Muscle of leg (tissue), 11 donors: Measurements from ENCODE around the gene PLAAT5. TPM values are rescaled to one million over a fixed set of nuclear protein-coding genes. Genes with fewer than 3 reads are reported as not detected.

ENCODE experiments used
- DNase-seq: peaks from one replicate; pipeline ENCODE4 v3.0.0; 2013
- H3K27ac ChIP-seq: one replicate; pipeline ENCODE4 v1.5.1; 2013; ENCODE audit warnings: mild to moderate bottlenecking, low read length, control low read depth
- H3K27me3 ChIP-seq: one replicate; pipeline ENCODE4 v1.6.1; 2013; ENCODE audit warnings: low read length; ENCODE audit not compliant: control insufficient read depth, insufficient read depth
- H3K36me3 ChIP-seq: one replicate; pipeline ENCODE4 v1.6.1; 2013; ENCODE audit warnings: low read length; ENCODE audit not compliant: control insufficient read depth, insufficient read depth
- H3K4me1 ChIP-seq: one replicate; pipeline ENCODE4 v1.6.1; 2013; ENCODE audit warnings: low read length; ENCODE audit not compliant: control insufficient read depth, insufficient read depth
- H3K4me3 ChIP-seq: one replicate; pipeline ENCODE4 v1.5.1; 2013; ENCODE audit warnings: low read length, control low read depth
- H3K9me3 ChIP-seq: replicated peaks from 2 replicates; pipeline ENCODE4 v1.6.1; 2013; ENCODE audit warnings: low read depth, low read length; ENCODE audit not compliant: control insufficient read depth
- WGBS: methylation state at CpG from one replicate; pipeline ENCODE4 v1.1.5; 2013; ENCODE audit warnings: missing lambda C conversion rate; ENCODE audit not compliant: insufficient coverage; 5-methylcytosine and 5-hydroxymethylcytosine counted together
- polyA plus RNA-seq, 8 donors: library from polyadenylated mRNA; unstranded; fragments of 120-200 nt; gene quantifications; one replicate each; pipeline versions ENCODE4 v1.2.1 to v1.2.3, GENCODE V29; 2013; ENCODE audit warnings: inconsistent platforms in 1 of 8, low replicate concordance in 1 of 8; ENCODE audit not compliant: insufficient read length in 8 of 8, insufficient read depth in 1 of 8
- total RNA-seq: library from RNA; stranded (reverse); fragments of 120-200 nt; gene quantifications from one replicate; pipeline ENCODE4 v1.2.4, GENCODE V29; 2013

Gene PLAAT5
- total and polyA plus RNA-seq, 9 donors, result 2.1 to 6.2 (median 3.4) TPM

DNA sequence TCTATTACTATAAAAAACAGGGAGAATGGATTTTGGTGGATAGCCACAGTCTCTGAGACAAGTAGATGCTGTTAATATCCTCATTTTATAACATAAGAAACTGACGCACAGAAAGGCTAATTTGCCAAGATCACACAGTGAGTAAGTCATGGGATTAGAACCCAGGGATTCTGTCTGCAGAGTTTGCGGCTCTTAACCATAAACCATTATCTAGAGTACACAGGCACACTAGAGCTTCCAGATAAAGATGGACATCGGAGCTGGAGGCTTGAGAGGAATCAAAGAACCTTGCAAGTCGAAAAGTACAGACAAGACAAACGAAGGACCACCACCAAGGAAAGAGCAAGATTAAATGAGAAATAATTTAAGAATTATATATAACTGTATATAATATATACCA, 26.2 kb upstream of the PLAAT5 start:
- no peak for DNase-seq
- H3K9me3 ChIP-seq, result no peaks in the 10 kb centered on the region
- H3K27me3 ChIP-seq, result no peaks in the 10 kb centered on the region
- WGBS, result no CpG with 5 or more reads among the region's 5 CpGs
- H3K4me1 ChIP-seq, result no peaks in the 10 kb centered on the region
- H3K36me3 ChIP-seq, result no peaks in the 10 kb centered on the region
- no peak overlapping the region for H3K27ac ChIP-seq
- H3K4me3 ChIP-seq, result no peak overlapping the region

DNA sequence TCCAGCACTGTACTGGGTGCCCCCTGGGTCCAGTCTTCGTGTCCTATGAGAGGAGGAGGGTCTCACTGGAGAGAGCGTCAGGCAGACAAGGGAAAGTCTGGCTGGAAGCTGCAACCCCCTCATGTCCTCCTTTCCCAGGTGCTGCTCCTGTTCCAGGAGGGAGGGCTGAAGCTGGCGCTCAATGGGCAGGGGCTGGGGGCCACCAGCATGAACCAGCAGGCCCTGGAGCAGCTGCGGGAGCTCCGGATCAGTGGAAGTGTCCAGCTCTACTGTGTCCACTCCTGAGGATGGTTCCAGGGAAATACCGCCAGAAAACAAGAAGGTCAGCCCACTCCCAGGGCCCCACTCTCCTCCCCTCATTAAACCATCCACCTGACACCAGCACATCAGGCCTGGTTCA, 25.1 kb upstream of the PLAAT5 start:
- WGBS, result 71% methylated on average over 6 of the region's 6 CpGs
- H3K4me3 ChIP-seq, result no peak overlapping the region
- no peaks in the 10 kb centered on the region for H3K9me3 ChIP-seq
- H3K36me3 ChIP-seq, result no peaks in the 10 kb centered on the region
- peaks cover 5% of the 10 kb centered on the region for H3K4me1 ChIP-seq
- no peaks in the 10 kb centered on the region for H3K27me3 ChIP-seq
- no peak for DNase-seq
- no peak overlapping the region for H3K27ac ChIP-seq

DNA sequence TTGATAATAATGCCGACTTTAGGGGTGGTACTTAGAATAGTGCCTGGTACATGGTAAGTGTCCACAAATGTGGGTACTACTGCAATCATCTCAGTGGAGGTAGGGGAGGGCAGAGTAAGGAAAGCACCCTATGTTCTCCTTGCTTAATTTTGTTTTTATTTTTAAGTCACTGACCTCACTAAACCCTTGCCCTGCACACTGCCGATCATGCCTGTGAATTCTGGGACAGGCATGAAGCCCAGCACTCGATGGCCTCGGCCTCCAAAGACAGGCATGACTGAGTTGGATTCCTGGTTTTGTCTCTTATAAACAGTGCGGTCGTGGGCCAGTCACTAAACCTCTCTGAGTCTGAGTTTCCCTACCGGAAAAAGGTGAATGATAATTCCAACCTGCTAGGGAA, 21.8 kb upstream of the PLAAT5 start:
- 88% methylated on average over 5 of the region's 7 CpGs for WGBS
- Histone ChIP-seq H3K4me1 (peaks cover 20% of the 10 kb centered on the region), H3K27me3 (no peaks in the 10 kb centered on the region), H3K36me3 (no peaks in the 10 kb centered on the region), H3K9me3 (no peaks in the 10 kb centered on the region), H3K27ac (no peak overlapping the region), H3K4me3 (no peak overlapping the region)
- no peak for DNase-seq

DNA sequence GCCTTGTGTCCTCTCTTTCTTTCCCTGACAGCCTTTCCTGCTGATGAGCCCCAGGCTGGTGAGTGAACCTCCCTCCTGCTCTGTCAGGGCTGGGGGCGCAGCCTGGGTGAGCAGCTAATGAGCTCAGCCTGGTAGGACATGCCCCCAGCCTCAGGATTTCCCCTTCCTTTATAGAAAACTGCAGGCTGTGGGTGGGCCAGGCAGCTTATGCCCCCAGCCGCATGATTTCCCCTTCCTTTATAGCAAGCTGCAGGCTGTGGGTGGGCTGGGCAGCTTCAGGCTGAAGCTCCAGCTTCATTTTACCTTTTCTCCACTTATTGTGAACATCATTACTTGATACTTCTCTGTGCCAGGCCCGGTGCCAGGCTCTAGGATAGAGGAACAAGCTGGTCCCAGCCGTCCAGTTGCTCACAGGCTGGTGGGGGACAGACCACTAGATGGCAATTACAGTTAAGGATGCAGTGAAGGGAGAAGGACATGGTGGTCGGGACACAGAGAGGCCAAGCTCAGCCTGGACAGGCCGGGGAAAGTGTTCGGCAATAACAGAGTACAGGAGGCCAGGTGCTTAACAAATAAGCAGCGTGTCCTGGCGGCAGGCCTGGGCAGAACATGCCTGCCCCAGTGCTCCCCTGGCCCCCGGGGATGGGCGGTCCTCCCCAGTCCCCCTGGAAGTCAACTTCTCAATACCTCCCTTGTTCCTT, 20.2 kb upstream of the PLAAT5 start:
- H3K27ac ChIP-seq, result peak overlapping the region; percentile 79
- 63% methylated on average over 7 of the region's 11 CpGs for WGBS

DNA sequence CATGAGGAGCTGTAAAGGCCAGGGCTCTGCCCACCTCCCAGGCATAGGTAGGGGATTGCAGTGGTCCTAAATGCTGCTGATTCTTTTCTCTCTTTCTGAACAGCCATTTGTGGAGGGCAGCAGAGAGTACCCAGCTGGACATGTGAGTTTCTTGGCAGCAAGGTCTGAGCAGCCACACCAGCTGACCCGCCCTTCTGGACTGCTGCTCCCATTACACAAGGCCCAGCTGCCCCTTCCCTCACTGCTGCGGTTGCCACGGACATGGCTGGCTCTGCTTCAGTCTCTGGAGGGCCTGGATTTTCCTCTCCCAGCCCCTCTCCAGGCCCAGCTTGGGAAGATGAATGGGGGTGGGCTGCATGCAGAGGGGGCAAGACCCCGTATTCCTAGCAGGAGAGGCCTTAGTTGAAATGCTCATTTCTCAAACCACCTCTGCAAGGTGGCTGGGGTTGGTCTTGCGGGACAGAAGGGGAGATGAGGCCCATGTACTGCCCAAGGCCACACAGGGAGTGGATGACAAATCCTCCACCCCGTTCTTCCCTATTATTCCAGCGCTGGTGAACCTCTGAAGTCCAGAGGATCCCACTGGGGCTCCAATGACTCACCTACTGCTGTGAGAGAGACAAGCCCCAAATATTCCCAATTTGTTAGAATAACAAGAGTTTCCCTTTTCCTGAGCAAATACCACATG, 19.5 kb upstream of the PLAAT5 start:
- Histone ChIP-seq H3K27me3 (no peaks in the 10 kb centered on the region), H3K4me1 (peaks cover 27% of the 10 kb centered on the region), H3K9me3 (no peaks in the 10 kb centered on the region), H3K36me3 (no peaks in the 10 kb centered on the region), H3K4me3 (no peak overlapping the region), H3K27ac (peak overlapping the region; percentile 79)
- peak; percentile 77 for DNase-seq
- 41% methylated on average over 4 of the region's 7 CpGs for WGBS

More for the DNA sequence above, 20.2 kb upstream of the PLAAT5 start:
- Histone ChIP-seq H3K36me3 (no peaks in the 10 kb centered on the region), H3K4me3 (no peak overlapping the region), H3K9me3 (no peaks in the 10 kb centered on the region), H3K4me1 (peaks cover 24% of the 10 kb centered on the region), H3K27me3 (no peaks in the 10 kb centered on the region)
- DNase-seq, result peak; percentile 7

DNA sequence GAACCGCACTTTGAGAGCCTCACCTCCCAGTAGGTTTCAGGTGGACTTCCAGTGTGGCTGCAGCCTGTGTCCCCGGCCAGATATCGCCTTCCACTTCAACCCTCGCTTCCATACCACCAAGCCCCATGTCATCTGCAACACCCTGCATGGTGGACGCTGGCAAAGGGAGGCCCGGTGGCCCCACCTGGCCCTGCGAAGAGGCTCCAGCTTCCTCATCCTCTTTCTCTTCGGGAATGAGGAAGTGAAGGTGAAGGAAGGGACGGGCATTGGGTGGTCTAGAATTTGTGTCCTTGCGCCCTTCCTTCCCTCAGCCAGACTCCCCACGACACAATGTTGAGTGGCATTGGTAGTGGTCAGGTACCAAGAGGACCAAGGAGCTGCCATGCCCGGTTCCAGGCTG, 17.8 kb upstream of the PLAAT5 start:
- 94% methylated on average over 6 of the region's 12 CpGs for WGBS
- no peak for DNase-seq
- no peak overlapping the region for H3K27ac ChIP-seq
- no peaks in the 10 kb centered on the region for H3K36me3 ChIP-seq
- no peaks in the 10 kb centered on the region for H3K9me3 ChIP-seq
- no peak overlapping the region for H3K4me3 ChIP-seq
- H3K27me3 ChIP-seq, result no peaks in the 10 kb centered on the region
- H3K4me1 ChIP-seq, result peaks cover 36% of the 10 kb centered on the region

DNA sequence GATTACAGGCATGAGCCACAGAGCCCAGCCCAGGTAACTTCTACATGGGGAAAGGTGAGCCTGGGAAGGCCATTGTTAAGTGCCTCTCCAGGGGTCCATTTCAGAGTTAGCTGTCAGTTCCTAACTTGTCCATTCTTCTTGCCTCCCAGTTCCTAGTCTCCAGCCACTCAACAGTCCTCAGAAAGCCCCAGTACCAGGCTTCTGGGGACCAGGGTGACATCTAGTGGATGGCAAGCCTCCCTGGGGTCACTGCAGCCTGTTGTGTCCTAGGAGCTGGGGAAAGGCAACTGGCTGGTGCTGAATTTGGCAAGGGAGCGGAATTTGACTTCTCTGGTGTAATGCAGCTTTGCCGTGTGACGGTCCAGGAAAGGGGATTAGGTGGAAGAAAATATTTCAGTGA, 17.0 kb upstream of the PLAAT5 start:
- no peaks in the 10 kb centered on the region for H3K36me3 ChIP-seq
- WGBS, result 100% methylated on average over 1 of the region's 3 CpGs
- no peak overlapping the region for H3K27ac ChIP-seq
- no peaks in the 10 kb centered on the region for H3K27me3 ChIP-seq
- no peak overlapping the region for H3K4me3 ChIP-seq
- no peaks in the 10 kb centered on the region for H3K9me3 ChIP-seq
- peak; percentile 52 for DNase-seq
- peaks cover 36% of the 10 kb centered on the region for H3K4me1 ChIP-seq

DNA sequence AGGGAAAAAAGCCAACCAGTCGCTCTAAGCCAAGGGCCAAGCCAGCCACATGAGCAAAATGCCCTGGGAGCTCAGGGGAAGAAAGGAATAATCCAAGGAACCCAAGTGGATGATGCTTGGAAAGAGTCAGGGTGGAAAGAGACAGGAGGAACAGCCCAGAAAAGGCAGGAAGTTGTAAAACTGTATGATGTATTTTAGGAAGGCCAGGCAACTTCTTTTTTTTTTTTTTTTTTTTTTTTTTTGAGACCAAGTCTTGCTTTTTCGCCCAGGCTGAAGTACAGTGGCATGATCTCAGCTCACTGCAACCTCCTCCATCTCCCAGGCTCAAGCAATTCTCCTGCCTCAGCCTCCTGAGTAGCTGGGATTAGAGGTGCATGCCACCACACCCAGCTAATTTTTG, 16.5 kb upstream of the PLAAT5 start:
- DNase-seq, result peak; percentile 22
- no peaks in the 10 kb centered on the region for H3K9me3 ChIP-seq
- no peak overlapping the region for H3K4me3 ChIP-seq
- H3K4me1 ChIP-seq, result peaks cover 36% of the 10 kb centered on the region
- no peaks in the 10 kb centered on the region for H3K27me3 ChIP-seq
- WGBS, result 75% methylated on average over 1 of the region's 2 CpGs
- no peaks in the 10 kb centered on the region for H3K36me3 ChIP-seq
- no peak overlapping the region for H3K27ac ChIP-seq

DNA sequence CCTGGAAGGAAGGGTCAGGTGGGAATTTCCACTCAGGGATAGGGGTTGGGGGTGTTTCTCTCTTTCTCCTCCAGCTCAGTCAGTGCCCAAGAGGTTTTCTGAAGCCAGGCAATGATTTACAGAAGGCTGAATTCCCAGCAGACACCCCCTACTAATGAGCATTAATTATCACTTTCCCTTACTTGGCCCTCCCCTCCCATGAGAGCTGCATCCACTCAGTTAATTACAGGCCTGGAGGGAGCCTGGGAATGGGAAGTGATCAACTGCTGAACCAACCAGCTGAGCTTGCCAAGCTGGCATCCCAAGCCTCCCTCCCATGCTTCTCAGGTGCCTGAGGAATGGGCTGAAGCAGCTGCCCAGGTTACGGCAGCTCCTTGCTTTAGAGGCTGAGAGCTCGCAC, 15.9 kb upstream of the PLAAT5 start:
- DNase-seq, result no peak
- H3K36me3 ChIP-seq, result no peaks in the 10 kb centered on the region
- H3K27ac ChIP-seq, result no peak overlapping the region
- no peaks in the 10 kb centered on the region for H3K27me3 ChIP-seq
- no peaks in the 10 kb centered on the region for H3K9me3 ChIP-seq
- no CpG with 5 or more reads among the region's 2 CpGs for WGBS
- H3K4me1 ChIP-seq, result peaks cover 36% of the 10 kb centered on the region
- no peak overlapping the region for H3K4me3 ChIP-seq

DNA sequence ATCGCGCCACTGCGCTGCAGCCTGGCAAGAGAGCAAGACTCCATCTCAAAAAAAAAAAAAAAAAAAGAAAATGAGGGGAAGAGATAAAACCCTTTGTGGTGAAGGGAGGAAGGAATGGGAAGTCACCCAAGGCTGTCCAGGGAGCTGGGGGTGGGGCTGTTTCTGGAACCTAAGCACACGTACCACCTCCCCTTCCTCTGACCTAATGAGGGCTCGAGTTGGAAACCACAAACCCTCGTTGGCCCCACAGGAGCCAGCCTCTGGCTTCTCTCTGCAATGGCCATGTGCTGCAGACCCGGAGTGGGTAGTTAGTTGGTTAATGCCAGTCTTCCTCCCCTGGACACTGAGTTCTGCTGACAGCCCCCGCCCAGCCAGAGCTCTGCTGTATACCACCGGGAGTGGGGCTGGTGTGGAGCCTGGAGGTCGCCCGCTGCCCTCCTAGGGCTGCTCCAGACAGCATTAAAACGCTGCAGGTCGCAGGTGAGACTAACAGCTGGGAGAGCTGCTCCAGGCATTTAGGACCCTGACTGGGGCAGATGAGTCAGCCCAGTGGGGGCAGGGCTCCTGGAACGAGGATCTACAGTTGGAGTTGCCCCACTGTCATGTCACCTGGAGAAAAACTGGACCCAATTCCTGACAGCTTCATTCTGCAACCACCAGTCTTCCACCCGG, 15.0 kb upstream of the PLAAT5 start, which contains the start of gene LGALS12:
LGALS12 (plus strand) TSS at position 228 of the 672 bp plus-strand sequence; CDS start at position 603, 375 bp downstream.
- DNase-seq, result peak; percentile 35
- Histone ChIP-seq H3K9me3 (no peaks in the 10 kb centered on the region), H3K4me1 (peaks cover 29% of the 10 kb centered on the region), H3K4me3 (no peak within 1 kb of the TSS), H3K36me3 (no peaks in the 10 kb centered on the region), H3K27ac (no peak within 1 kb of the TSS), H3K27me3 (no peaks in the 10 kb centered on the region)
- WGBS, result 47% methylated on average over 6 of the region's 15 CpGs
